HepG2 (cell line): ENCODE data around the gene CRAMP1.
A peak's percentile ranks its signal among the peaks of the same experiment; 100 is the strongest.

ENCODE experiments used
- JUNB ChIP-seq: sonication (generic); formaldehyde crosslinking; IDR thresholded peaks from 2 replicates; pipeline ENCODE4 v1.8.0; 2022; ENCODE audit warnings: missing genetic modification reagents, mild to moderate bottlenecking, borderline replicate concordance
- MYNN ChIP-seq: sonication (generic); formaldehyde crosslinking; IDR thresholded peaks from 2 replicates; pipeline ENCODE4 v1.4.0; 2020; ENCODE audit warnings: mild to moderate bottlenecking, low read depth, missing genetic modification reagents
- POLR2A ChIP-seq, 2 experiments: IDR thresholded peaks; 2 replicates each; pipeline ENCODE4 v1.6.1; 2011; ENCODE audit warnings: low read depth in 2 of 2, low read length in 2 of 2, mild to moderate bottlenecking in 1 of 2, moderate library complexity in 1 of 2; ENCODE audit not compliant: insufficient read depth in 1 of 2
- RARG ChIP-seq: sonication (generic); formaldehyde crosslinking; IDR thresholded peaks from 2 replicates; pipeline ENCODE4 v1.4.0; 2020; ENCODE audit warnings: low read depth, mild to moderate bottlenecking, missing genetic modification reagents
- SALL2 ChIP-seq: sonication (generic); formaldehyde crosslinking; IDR thresholded peaks from 2 replicates; pipeline ENCODE4 v1.8.1; 2023; ENCODE audit warnings: mild to moderate bottlenecking, missing genetic modification reagents, inconsistent platforms
- SCMH1 ChIP-seq: sonication (generic); formaldehyde crosslinking; IDR thresholded peaks from 2 replicates; pipeline ENCODE4 v1.9.0; 2021; ENCODE audit warnings: missing genetic modification reagents, mild to moderate bottlenecking, borderline replicate concordance
- SP1 ChIP-seq, 2 experiments: fragments of 450-650 bp in 1 of 2; sonication (generic) in 1 of 2; formaldehyde crosslinking in 1 of 2; IDR thresholded peaks; 2 replicates each; pipeline versions ENCODE4 v1.4.0 to v1.6.1; 2016 to 2020; ENCODE audit warnings: missing genetic modification reagents in 1 of 2
- ZBTB34 ChIP-seq: sonication (generic); formaldehyde crosslinking; IDR thresholded peaks from 2 replicates; pipeline ENCODE4 v1.8.0; 2022; ENCODE audit warnings: mild to moderate bottlenecking, missing genetic modification reagents
- ZNF589 ChIP-seq: sonication (generic); formaldehyde crosslinking; conservative IDR thresholded peaks from 2 replicates; pipeline ENCODE4 v1.8.0; 2022; ENCODE audit warnings: mild to moderate bottlenecking, moderate library complexity, missing genetic modification reagents
- ZNF674 ChIP-seq: sonication (generic); formaldehyde crosslinking; IDR thresholded peaks from 2 replicates; pipeline ENCODE4 v1.5.0; 2020; ENCODE audit warnings: low read depth, mild to moderate bottlenecking, missing genetic modification reagents
- ZNF83 ChIP-seq: sonication (generic); formaldehyde crosslinking; IDR thresholded peaks from 2 replicates; pipeline ENCODE4 v1.4.0; 2020; ENCODE audit warnings: missing genetic modification reagents, mild to moderate bottlenecking, borderline replicate concordance
- TF ChIP-seq, protein P1 (sequence below): sonication (generic); formaldehyde crosslinking; IDR thresholded peaks from 2 replicates; pipeline ENCODE4 v1.4.0; 2020; ENCODE audit warnings: missing genetic modification reagents

GRCh38 chr16:1691956-1692355 is 79.8 kb downstream of the CRAMP1 start:
- no peak for TF ChIP-seq JUNB (CRISPR knock-in tag)
- no peak for TF ChIP-seq ZNF589
- TF ChIP-seq POLR2A (IDR thresholded peaks at IDR 0.05; ENCODE audit: insufficient read depth in 1 of 2, low read depth in 2 of 2, low read length in 2 of 2), result no peak
- TF ChIP-seq SCMH1 (CRISPR knock-in tag), result no peak
- TF ChIP-seq RARG, result no peak
- TF ChIP-seq, protein P1, sequence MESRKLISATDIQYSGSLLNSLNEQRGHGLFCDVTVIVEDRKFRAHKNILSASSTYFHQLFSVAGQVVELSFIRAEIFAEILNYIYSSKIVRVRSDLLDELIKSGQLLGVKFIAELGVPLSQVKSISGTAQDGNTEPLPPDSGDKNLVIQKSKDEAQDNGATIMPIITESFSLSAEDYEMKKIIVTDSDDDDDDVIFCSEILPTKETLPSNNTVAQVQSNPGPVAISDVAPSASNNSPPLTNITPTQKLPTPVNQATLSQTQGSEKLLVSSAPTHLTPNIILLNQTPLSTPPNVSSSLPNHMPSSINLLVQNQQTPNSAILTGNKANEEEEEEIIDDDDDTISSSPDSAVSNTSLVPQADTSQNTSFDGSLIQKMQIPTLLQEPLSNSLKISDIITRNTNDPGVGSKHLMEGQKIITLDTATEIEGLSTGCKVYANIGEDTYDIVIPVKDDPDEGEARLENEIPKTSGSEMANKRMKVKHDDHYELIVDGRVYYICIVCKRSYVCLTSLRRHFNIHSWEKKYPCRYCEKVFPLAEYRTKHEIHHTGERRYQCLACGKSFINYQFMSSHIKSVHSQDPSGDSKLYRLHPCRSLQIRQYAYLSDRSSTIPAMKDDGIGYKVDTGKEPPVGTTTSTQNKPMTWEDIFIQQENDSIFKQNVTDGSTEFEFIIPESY (CRISPR knock-in tag), result peak; percentile 97
- no peak for TF ChIP-seq ZNF83
- TF ChIP-seq SP1 (IDR thresholded peaks at IDR 0.05), result no peak
- no peak for TF ChIP-seq SP1 (CRISPR knock-in tag; IDR thresholded peaks at IDR 0.05)
- TF ChIP-seq ZNF674 (CRISPR knock-in tag), result no peak
- TF ChIP-seq SALL2 (CRISPR knock-in tag), result no peak
- no peak for TF ChIP-seq MYNN
- no peak for TF ChIP-seq ZBTB34 (CRISPR knock-in tag)
